HepG2 (cell line): Measurements from ENCODE around the gene PGAP1. TPM values are rescaled to one million over a fixed set of nuclear protein-coding genes. Genes with fewer than 3 reads are reported as not detected.

ENCODE experiments used
- ATAC-seq: fragments of 200-7000 bp; cut with Tn5 transposase; 3 replicates; pipeline ENCODE4 v1.9.1; 2020; ENCODE audit warnings: mild to moderate bottlenecking, moderate library complexity
- BruUV-seq: library from RNA; stranded (reverse); fragments of 400-500 nt; replicated peaks from 2 replicates; lab custom pipeline; 2021; lab: Mats Ljungman, UMichigan
- CTCF ChIA-PET: fragments of 300-600 bp; formaldehyde crosslinking; extraction: SDS; loops from one replicate; lab custom pipeline; 2021; ENCODE audit warnings: low total read pairs, inconsistent platforms, low intra/inter-chr PET ratio; lab: Yijun Ruan, JAX
- POLR2A ChIA-PET: fragments of 350-600 bp; sonication (Branson Sonifier 250); formaldehyde crosslinking; loops from one replicate; lab custom pipeline; 2020; ENCODE audit warnings: antibody characterized with exemption, inconsistent platforms; lab: Yijun Ruan, JAX
- DNase-seq: peaks from one replicate; pipeline ENCODE4 v3.0.0-alpha.2; 2015; ENCODE audit warnings: low spot score
- FAIRE-seq: peaks from 3 replicates; lab custom pipeline; 2011; peaks lifted over from hg19 to GRCh38; lab: Jason Lieb, UNC
- H2AFZ ChIP-seq: one replicate; pipeline ENCODE4 v1.6.1; 2011; ENCODE audit warnings: low read length, inconsistent platforms
- H3K27ac ChIP-seq: fragments of 300-600 bp; 3 replicates; pipeline ENCODE4 v1.8.0; 2011; ENCODE audit warnings: mixed run types, mild to moderate bottlenecking, mixed read lengths, low read length, inconsistent platforms; ENCODE audit not compliant: insufficient read depth; ENCODE audit errors: extremely low read length
- H3K27me3 ChIP-seq, 2 experiments: fragments of 200-600 bp in 1 of 2; 2 replicates in 1 of 2; 3 replicates in 1 of 2; pipeline versions ENCODE4 v1.6.0 to v1.8.0; 2011; ENCODE audit warnings: low read length in 2 of 2, mild to moderate bottlenecking in 2 of 2, moderate library complexity in 2 of 2, inconsistent platforms in 1 of 2; ENCODE audit not compliant: insufficient read depth in 2 of 2, control insufficient read depth in 1 of 2
- H3K36me3 ChIP-seq, 2 experiments: fragments of 200-600 bp in 1 of 2; replicated peaks in 1 of 2; 2 replicates in 1 of 2; 3 replicates in 1 of 2; pipeline versions ENCODE4 v1.5.1 to v1.8.0; 2011; ENCODE audit warnings: low read length in 2 of 2, inconsistent platforms in 1 of 2; ENCODE audit not compliant: insufficient read depth in 2 of 2, control insufficient read depth in 1 of 2
- H3K4me1 ChIP-seq: 2 replicates; pipeline ENCODE4 v1.5.1; 2012; ENCODE audit warnings: low read length, inconsistent platforms; ENCODE audit not compliant: insufficient read depth
- H3K4me2 ChIP-seq: 2 replicates; pipeline ENCODE4 v1.6.0; 2011; ENCODE audit warnings: low read depth, low read length, inconsistent platforms
- H3K4me3 ChIP-seq, 3 experiments: fragments of 200-600 bp in 1 of 3; sonication (generic), shearing (Covaris generic) in 1 of 3; replicated peaks in 1 of 3; 2 replicates each; pipeline ENCODE4 v1.5.1; 2011 to 2016; ENCODE audit warnings: low read length in 3 of 3, inconsistent platforms in 2 of 3, low read depth in 2 of 3, mild to moderate bottlenecking in 2 of 3, control low read depth in 1 of 3, mixed read lengths in 1 of 3; ENCODE audit not compliant: insufficient read depth in 1 of 3
- H3K79me2 ChIP-seq: one replicate; pipeline ENCODE4 v1.6.1; 2011; ENCODE audit warnings: low read length, inconsistent platforms; ENCODE audit not compliant: insufficient read depth
- H3K9ac ChIP-seq: 2 replicates; pipeline ENCODE4 v1.6.0; 2011; ENCODE audit warnings: mild to moderate bottlenecking, low read depth, low read length, inconsistent platforms; ENCODE audit not compliant: insufficient read depth
- H3K9me3 ChIP-seq: 2 replicates; pipeline ENCODE4 v1.5.1; 2012; ENCODE audit warnings: mild to moderate bottlenecking, low read length
- H4K20me1 ChIP-seq: 2 replicates; pipeline ENCODE4 v1.6.0; 2011; ENCODE audit warnings: inconsistent platforms, mild to moderate bottlenecking, low read length, moderate library complexity; ENCODE audit not compliant: insufficient read depth
- DNMT1 ChIP-seq: sonication (generic); formaldehyde crosslinking; IDR thresholded peaks from 2 replicates; pipeline ENCODE4 v1.5.1; 2020; ENCODE audit warnings: mild to moderate bottlenecking, missing genetic modification reagents
- MAF1 ChIP-seq: sonication (generic); formaldehyde crosslinking; IDR thresholded peaks from 2 replicates; pipeline ENCODE4 v1.5.0; 2020; ENCODE audit warnings: missing genetic modification reagents, borderline replicate concordance
- NFKBIZ ChIP-seq: IDR thresholded peaks from 2 replicates; pipeline ENCODE4 v1.6.1; 2018; ENCODE audit warnings: missing genetic modification reagents, missing compliant biosample characterization
- RNF219 ChIP-seq: sonication (generic); formaldehyde crosslinking; IDR thresholded peaks from 2 replicates; pipeline ENCODE4 v1.5.0; 2020; ENCODE audit warnings: mild to moderate bottlenecking, missing genetic modification reagents
- ZNF318 ChIP-seq: sonication (generic); formaldehyde crosslinking; IDR thresholded peaks from 2 replicates; pipeline ENCODE4 v1.4.0; 2020; ENCODE audit warnings: mild to moderate bottlenecking, missing genetic modification reagents
- ZNF331 ChIP-seq: sonication (generic); formaldehyde crosslinking; IDR thresholded peaks from 2 replicates; pipeline ENCODE4 v1.4.0; 2020; ENCODE audit warnings: missing genetic modification reagents
- ZNF552 ChIP-seq: sonication (generic); formaldehyde crosslinking; IDR thresholded peaks from 2 replicates; pipeline ENCODE4 v1.9.0; 2022; ENCODE audit warnings: missing genetic modification reagents, mild to moderate bottlenecking, borderline replicate concordance
- ZNF562 ChIP-seq: sonication (generic); formaldehyde crosslinking; IDR thresholded peaks from 2 replicates; pipeline ENCODE4 v1.8.0; 2022; ENCODE audit warnings: missing genetic modification reagents, borderline replicate concordance
- ZNF672 ChIP-seq: sonication (generic); formaldehyde crosslinking; IDR thresholded peaks from 2 replicates; pipeline ENCODE4 v1.8.1; 2022; ENCODE audit warnings: missing genetic modification reagents
- ZNF746 ChIP-seq: sonication (generic); formaldehyde crosslinking; IDR thresholded peaks from 2 replicates; pipeline ENCODE4 v1.8.0; 2022; ENCODE audit warnings: mild to moderate bottlenecking, missing genetic modification reagents
- WGBS: methylation state at CpG from one replicate; pipeline ENCODE4 v1.1.6; 2017; ENCODE audit warnings: low lambda C conversion rate; 5-methylcytosine and 5-hydroxymethylcytosine counted together
- in situ Hi-C: cut with HindIII; loops from 2 replicates; pipeline ENCODE4 v1.10.0; 2017; ENCODE audit warnings: low pct_unique_long_range_greater_than_20kb; ENCODE audit not compliant: extremely low pct_ligation_motif_present
- intact Hi-C: fragments of 100-400 bp; cut with micrococcal nuclease; formaldehyde crosslinking; loops from one replicate; pipeline ENCODE4 v1.10.0; 2022; ENCODE audit not compliant: unreplicated experiment
- polyA plus RNA-seq, 8 experiments: library from polyadenylated mRNA; depleted of rRNA in 3 of 8; stranded (reverse) in 7 of 8; unstranded in 1 of 8; fragments of >200 nt; fragmentation: Illumina TruSeq in 4 of 8; extraction: Trizol in 4 of 8; gene quantifications; 2 replicates each; pipeline versions ENCODE4 v1.2.1 to v1.2.3, GENCODE V29; 2011 to 2016; ENCODE audit warnings: low read depth in 4 of 8, missing spikeins in 1 of 8, mixed read lengths in 1 of 8; ENCODE audit not compliant: insufficient read depth in 1 of 8
- total RNA-seq, 5 experiments: library from RNA; depleted of rRNA; stranded (reverse); fragments of >200 nt; fragmentation: Illumina TruSeq; extraction: Trizol; gene quantifications; 2 replicates each; pipeline ENCODE4 v1.2.3, GENCODE V29; 2016; ENCODE audit warnings: low read depth in 1 of 5

PGAP1 gene
- total and polyA plus RNA-seq, 2 of the 13 experiments (the other 11 are each of a cell fraction or from before 2014, with no cell fraction given), result 4.1 to 6.4 TPM

GRCh38 chr2:196974970-196975369 lies 48.5 kb upstream of the PGAP1 start:
- in situ Hi-C loops, result no loop called here
- no peak overlapping the region for H3K4me2 ChIP-seq
- H3K4me1 ChIP-seq, result no peaks in the 10 kb centered on the region
- DNase-seq (no peak), ATAC-seq (no peak), FAIRE-seq (no peak)
- H3K4me3 ChIP-seq, result no peak overlapping the region
- H3K27me3 ChIP-seq, result no peaks in the 10 kb centered on the region
- H4K20me1 ChIP-seq, result no peaks in the 10 kb centered on the region
- no peaks in the 10 kb centered on the region for H3K36me3 ChIP-seq
- no peak overlapping the region for H2AFZ ChIP-seq
- WGBS, result 14% methylated on average over 1 of the region's 1 CpG
- intact Hi-C loops, result no loop called here
- H3K79me2 ChIP-seq, result no peaks in the 10 kb centered on the region
- TF ChIP-seq ZNF672 (CRISPR knock-in tag), result no peak
- TF ChIP-seq ZNF552, result no peak
- no peak for TF ChIP-seq ZNF746
- TF ChIP-seq NFKBIZ, result no peak
- TF ChIP-seq MAF1 (CRISPR knock-in tag), result no peak
- no peak for TF ChIP-seq ZNF318
- no peak for TF ChIP-seq ZNF331 (CRISPR knock-in tag)
- no peak for TF ChIP-seq DNMT1 (CRISPR knock-in tag)
- TF ChIP-seq RNF219 (CRISPR knock-in tag), result no peak
- no peak for TF ChIP-seq ZNF562 (CRISPR knock-in tag)
- no peak overlapping the region for H3K27ac ChIP-seq
- ChIA-PET CTCF (no interaction called here), POLR2A (no interaction called here)
- no peaks in the 10 kb centered on the region for H3K9me3 ChIP-seq
- no peak overlapping the region for H3K9ac ChIP-seq
- no TSS peak for BruUV-seq
